Measurements from ENCODE around the gene GIPC2.
"Not testable (repeated sequence)": the region's sequence is repeated elsewhere in the genome, so short reads cannot be mapped to it uniquely, and the experiment has no call there.

Gene GIPC2

GRCh38 chr1:78070210-78070609 is 24.4 kb downstream of the GIPC2 start:
- no peak for DNase-seq

GRCh38 chr1:78070758-78071157 is 25.0 kb downstream of the GIPC2 start:
- DNase-seq: peak; percentile 35

- DNase-seq: no peak
These were observed 25.9 kb downstream of the GIPC2 start for GRCh38 chr1:78071696-78072095.

- DNase-seq: no peak
These were observed 26.4 kb downstream of the GIPC2 start for GRCh38 chr1:78072216-78072615.

- DNase-seq: no peak
These were observed 27.7 kb downstream of the GIPC2 start for GRCh38 chr1:78073441-78073840.

- no peak for DNase-seq
These were observed 29.9 kb downstream of the GIPC2 start for GRCh38 chr1:78075621-78076020.

GRCh38 chr1:78078358-78078757 is 32.6 kb downstream of the GIPC2 start:
- no peak for DNase-seq

- no peak for DNase-seq
These were observed 33.8 kb downstream of the GIPC2 start for GRCh38 chr1:78079580-78079979.

- DNase-seq: no peak
These were observed 35.0 kb downstream of the GIPC2 start for GRCh38 chr1:78080767-78081166.

GRCh38 chr1:78081980-78082860 is 36.5 kb downstream of the GIPC2 start:
- no peak for DNase-seq

- DNase-seq: not testable (repeated sequence)
These were observed 38.9 kb downstream of the GIPC2 start for GRCh38 chr1:78084639-78085038.

- DNase-seq: no peak
These were observed 40.9 kb downstream of the GIPC2 start for GRCh38 chr1:78086697-78087096.

GRCh38 chr1:78088015-78088414 is 42.2 kb downstream of the GIPC2 start:
- no peak for DNase-seq

- no peak for DNase-seq
These were observed 42.7 kb downstream of the GIPC2 start for GRCh38 chr1:78088486-78088885.

GRCh38 chr1:78089010-78089409 is 43.2 kb downstream of the GIPC2 start:
- no peak for DNase-seq

- DNase-seq: no peak
These were observed 44.8 kb downstream of the GIPC2 start for GRCh38 chr1:78090472-78091133.

GRCh38 chr1:78091215-78091813 is 45.5 kb downstream of the GIPC2 start:
- no peak for DNase-seq

- DNase-seq: no peak
These were observed 46.1 kb downstream of the GIPC2 start for GRCh38 chr1:78091886-78092285.

GRCh38 chr1:78092643-78093042 is 46.9 kb downstream of the GIPC2 start:
- no peak for DNase-seq

GRCh38 chr1:78093560-78093959 is 47.8 kb downstream of the GIPC2 start:
- no peak for DNase-seq

- DNase-seq: no peak
These were observed 48.9 kb downstream of the GIPC2 start for GRCh38 chr1:78094639-78095038.

GRCh38 chr1:78095593-78095992 is 49.8 kb downstream of the GIPC2 start:
- no peak for DNase-seq

- no peak for DNase-seq
These were observed 50.3 kb downstream of the GIPC2 start for GRCh38 chr1:78096017-78096416.

GRCh38 chr1:78096976-78097375 is 51.2 kb downstream of the GIPC2 start:
- no peak for DNase-seq

Data from activated CD4-positive, alpha-beta T cell treated with anti-CD3 and anti-CD28 coated beads, Interleukin-2, Interleukin-6, amounts not matched to agents 100 ng/mL and 50 ng/mL, durations not matched to agents 16 hours and 8 hours (primary cell).